ENCODE measurements around the gene LRMDA. TPM values are rescaled to one million over a fixed set of nuclear protein-coding genes. Genes with fewer than 3 reads are reported as not detected.
A peak's percentile ranks its signal among the peaks of the same experiment; 100 is the strongest.

LRMDA gene
- total and polyA plus RNA-seq, 2 donors (not counting 3 experiments of a cell fraction or from before 2014, with no cell fraction given) = 9.7 to 18.0 TPM

DNA sequence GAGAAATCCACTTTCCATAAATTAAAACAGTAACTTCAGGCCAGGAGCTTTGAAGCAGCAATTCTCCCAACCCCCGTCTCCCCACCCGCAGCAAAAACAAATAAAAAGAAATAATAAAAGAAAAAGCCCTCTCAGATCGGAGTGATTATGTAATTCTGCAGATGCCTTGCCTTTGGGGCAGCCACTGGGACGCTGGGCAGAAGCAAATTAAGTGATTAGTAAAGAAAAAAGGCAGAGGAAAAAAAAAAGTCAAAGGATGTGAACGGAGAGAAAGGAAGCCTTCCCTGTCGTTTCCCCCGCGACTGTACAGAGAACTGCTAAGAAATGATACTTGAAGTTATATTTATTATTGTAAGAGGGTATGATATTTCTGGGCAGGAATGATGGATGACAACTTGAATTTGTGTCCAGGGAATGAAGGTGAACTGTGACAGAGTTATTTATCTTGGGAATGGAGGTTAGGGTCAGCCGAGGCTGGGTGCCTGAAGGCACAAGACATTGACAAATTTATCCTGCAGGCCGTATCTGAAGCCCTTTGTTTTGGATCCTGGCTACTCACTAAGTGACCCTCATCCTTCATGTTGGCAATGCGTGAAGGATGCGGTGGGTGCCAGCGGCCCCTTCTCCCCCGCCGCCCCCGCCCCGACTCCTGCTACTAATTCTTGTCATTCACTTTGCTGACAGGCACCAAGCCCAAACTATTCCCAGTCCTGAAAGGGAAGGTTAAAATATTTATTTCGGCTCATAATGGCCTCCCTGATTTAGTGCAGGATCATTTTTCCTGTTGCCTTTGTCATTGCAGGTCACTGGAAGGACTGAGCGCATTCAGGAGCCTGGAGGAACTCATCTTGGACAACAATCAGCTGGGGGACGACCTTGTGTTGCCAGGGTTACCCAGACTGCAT, 604.0 kb downstream of the LRMDA start:
- ChIA-PET POLR2A (no interaction called here), CTCF (interaction anchor here (0.6 to 4.0 kb wide), 13 partner anchors 9 to 970 kb away, joined by 3 to 70 read pairs (median 7); partner anchors contain the start of gene ZNF503)
- FAIRE-seq = no peak
- no peak overlapping the region for H3K9ac ChIP-seq (replicated peaks; ENCODE audit: extremely low read depth, insufficient read depth, low read length)
- peaks cover 12% of the 10 kb centered on the region for H3K4me1 ChIP-seq (ENCODE audit: control insufficient read depth, extremely low read depth, insufficient read depth, low read length)
- dilution Hi-C loops (cut with MboI; ENCODE audit: extremely low pct_ligation_motif_present, low sequenced_read_pairs) = no loop called here
- no peak overlapping the region for H2AFZ ChIP-seq (ENCODE audit: low read depth, low read length)
- no peak overlapping the region for H3K4me3 ChIP-seq (replicated peaks in 1 of 3; ENCODE audit: insufficient read depth in 1 of 3, low read depth in 1 of 3, low read length in 3 of 3)
- no peaks in the 10 kb centered on the region for H3K36me3 ChIP-seq (ENCODE audit: control insufficient read depth in 2 of 2, extremely low read depth in 1 of 2, insufficient read depth in 2 of 2, low read length in 2 of 2)
- no peak for DNase-seq (ENCODE audit: low read depth, low spot score)
- peak overlapping the region; percentile 9 for H3K4me2 ChIP-seq (ENCODE audit: insufficient read depth, low read length)
- no peaks in the 10 kb centered on the region for H3K9me1 ChIP-seq (replicated peaks; ENCODE audit: control insufficient read depth, extremely low read depth, insufficient read depth, low read length)
- H3K79me2 ChIP-seq (ENCODE audit: control insufficient read depth, insufficient read depth, low read length) = no peaks in the 10 kb centered on the region
- no peaks in the 10 kb centered on the region for H4K20me1 ChIP-seq (replicated peaks; ENCODE audit: control insufficient read depth, extremely low read depth, insufficient read depth, low read length)
- H3K27ac ChIP-seq (ENCODE audit: insufficient read depth, low read depth, low read length) = no peak overlapping the region
- no TSS peak for BruUV-seq (replicated peaks)
- TF ChIP-seq POLR2AphosphoS5 (IDR thresholded peaks at IDR 0.05; ENCODE audit: insufficient read depth, low read depth, low read length) (no peak), MYC (IDR thresholded peaks at IDR 0.05; ENCODE audit: low read depth, low read length) (no peak), FOS (IDR thresholded peaks at IDR 0.05; ENCODE audit: borderline replicate concordance, insufficient read depth, low read length) (no peak), EZH2 (IDR thresholded peaks at IDR 0.05; ENCODE audit: borderline replicate concordance, low read depth, low read length, severe bottlenecking) (no peak), POLR2A (IDR thresholded peaks at IDR 0.05; ENCODE audit: low read depth, low read length) (no peak), JUN (IDR thresholded peaks at IDR 0.05; ENCODE audit: borderline replicate concordance, insufficient read depth, insufficient read length, low read depth) (no peak), GATA2 (IDR thresholded peaks at IDR 0.05; ENCODE audit: insufficient read depth, insufficient read length, low read depth, low read length) (no peak)
- TF ChIP-seq, protein P1, sequence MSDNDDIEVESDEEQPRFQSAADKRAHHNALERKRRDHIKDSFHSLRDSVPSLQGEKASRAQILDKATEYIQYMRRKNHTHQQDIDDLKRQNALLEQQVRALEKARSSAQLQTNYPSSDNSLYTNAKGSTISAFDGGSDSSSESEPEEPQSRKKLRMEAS (IDR thresholded peaks at IDR 0.05; ENCODE audit: insufficient read depth, insufficient read length) = no peak
- TF ChIP-seq, protein P2, sequence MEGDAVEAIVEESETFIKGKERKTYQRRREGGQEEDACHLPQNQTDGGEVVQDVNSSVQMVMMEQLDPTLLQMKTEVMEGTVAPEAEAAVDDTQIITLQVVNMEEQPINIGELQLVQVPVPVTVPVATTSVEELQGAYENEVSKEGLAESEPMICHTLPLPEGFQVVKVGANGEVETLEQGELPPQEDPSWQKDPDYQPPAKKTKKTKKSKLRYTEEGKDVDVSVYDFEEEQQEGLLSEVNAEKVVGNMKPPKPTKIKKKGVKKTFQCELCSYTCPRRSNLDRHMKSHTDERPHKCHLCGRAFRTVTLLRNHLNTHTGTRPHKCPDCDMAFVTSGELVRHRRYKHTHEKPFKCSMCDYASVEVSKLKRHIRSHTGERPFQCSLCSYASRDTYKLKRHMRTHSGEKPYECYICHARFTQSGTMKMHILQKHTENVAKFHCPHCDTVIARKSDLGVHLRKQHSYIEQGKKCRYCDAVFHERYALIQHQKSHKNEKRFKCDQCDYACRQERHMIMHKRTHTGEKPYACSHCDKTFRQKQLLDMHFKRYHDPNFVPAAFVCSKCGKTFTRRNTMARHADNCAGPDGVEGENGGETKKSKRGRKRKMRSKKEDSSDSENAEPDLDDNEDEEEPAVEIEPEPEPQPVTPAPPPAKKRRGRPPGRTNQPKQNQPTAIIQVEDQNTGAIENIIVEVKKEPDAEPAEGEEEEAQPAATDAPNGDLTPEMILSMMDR (IDR thresholded peaks at IDR 0.05; ENCODE audit: extremely low read depth in 1 of 2, insufficient read depth in 1 of 2, low read depth in 1 of 2, low read length in 2 of 2) = no peak
- H3K27me3 ChIP-seq (ENCODE audit: control insufficient read depth in 2 of 2, insufficient read depth in 2 of 2, low read length in 2 of 2) = no peaks in the 10 kb centered on the region
- intact Hi-C loops (cut with micrococcal nuclease) = loop anchor here (1.0 to 2.0 kb wide), 3 partner anchors 267 to 635 kb away; no protein-coding TSS in a partner anchor
- H3K9me3 ChIP-seq (replicated peaks; ENCODE audit: control insufficient read depth, insufficient read depth, low read length) = no peaks in the 10 kb centered on the region
